Measurements from ENCODE around the gene PLXNC1.

The PLXNC1 gene

DNA sequence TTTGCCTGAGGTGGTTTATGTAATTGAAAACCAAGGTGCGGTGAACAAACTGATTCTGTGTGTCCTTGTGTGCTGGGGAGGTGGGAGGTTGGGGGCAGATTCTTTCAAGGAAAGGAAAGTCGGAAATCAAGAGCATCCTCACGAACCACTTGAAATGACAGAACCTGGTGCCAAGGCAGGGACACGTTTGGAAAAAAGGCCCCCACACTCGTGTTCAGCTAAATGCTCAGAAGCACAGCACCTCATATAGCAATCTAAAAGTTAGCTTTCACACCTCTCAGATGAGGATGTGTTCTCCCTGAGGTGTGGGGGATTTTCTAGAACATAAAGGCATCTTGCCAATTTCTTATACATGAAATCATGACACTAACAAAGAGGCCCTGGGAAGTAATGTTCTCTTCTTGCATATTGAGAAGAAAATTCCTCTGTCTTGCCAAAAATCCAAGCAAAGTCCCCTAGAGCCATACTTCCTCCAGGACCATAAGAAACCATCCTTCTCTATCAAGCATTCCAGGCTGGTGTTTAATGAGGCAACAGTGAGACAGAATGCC, 119.6 kb downstream of the PLXNC1 start:
- no peak for DNase-seq

DNA sequence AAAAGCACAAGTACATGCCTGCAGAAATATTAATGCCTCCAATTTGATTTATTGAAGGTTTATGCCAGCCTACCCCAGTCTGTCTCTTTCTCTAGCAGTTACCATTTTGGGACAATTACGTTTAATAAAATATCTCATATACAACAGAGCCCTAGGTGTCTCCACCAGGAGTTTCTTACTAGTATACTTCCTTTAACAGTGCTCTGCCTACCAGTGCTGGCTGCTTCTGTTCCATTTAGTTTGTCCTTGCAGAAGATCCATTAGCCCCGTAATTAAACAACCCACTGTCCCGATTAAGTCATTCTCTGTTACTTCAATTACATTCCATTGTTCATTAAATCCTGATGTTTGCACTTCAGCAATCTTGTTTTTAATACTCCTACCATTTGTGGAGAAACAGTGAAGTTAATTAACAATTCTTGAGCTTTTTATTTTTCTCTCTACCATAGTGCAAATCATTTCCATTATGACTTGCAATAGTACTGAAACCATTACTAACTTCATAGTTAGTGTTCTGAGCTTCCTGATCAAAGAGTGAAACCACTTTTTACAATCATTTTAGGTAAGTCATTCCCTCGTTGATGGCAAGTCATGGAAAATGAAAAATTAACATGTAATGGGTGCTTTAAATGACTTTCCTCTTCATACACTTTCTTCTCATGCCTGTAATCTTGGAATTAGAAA, 121.1 kb downstream of the PLXNC1 start:
- no peak for DNase-seq

GRCh38 chr12:94271351-94271750, 123.0 kb downstream of the PLXNC1 start:
- no peak for DNase-seq

DNA sequence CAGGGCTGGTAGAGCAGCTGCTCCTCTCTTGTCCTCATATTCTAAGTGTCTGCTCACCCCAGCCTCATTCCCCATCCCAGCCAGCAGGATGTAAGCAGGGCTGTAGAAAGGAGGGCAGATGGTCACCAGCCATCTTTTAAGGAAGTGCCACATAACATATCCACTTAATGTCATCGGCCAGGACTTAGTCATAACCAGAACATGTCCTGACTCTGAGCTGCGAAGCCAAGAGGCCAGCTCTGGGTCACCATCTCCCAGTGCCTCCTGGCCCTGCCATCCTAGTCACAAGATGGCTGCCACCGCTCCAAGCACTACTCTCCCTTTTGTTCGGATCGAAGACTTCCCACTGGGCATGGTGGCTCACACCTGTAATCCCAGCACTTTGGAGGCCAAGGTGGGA, 123.9 kb downstream of the PLXNC1 start:
- no peak for DNase-seq

DNA sequence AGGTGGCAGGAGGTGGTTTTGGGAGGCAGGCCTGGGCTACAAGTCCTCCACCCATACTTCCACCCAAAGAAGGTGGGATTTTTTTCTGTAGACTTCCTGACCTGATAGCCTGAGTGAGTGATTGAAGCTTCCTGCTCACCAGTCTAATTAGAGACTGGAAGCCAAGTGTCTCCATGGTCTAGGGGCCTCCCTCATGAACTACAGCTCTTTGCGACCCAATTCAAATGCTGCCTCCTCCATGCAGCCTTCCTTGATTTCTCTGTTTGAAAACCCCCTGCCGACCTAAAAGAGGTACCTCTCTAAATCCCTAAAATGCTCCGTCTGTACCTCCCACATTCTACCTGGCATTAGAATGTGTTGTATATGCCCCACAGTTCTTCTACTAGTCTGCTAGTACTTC, 124.9 kb downstream of the PLXNC1 start:
- no peak for DNase-seq

DNA sequence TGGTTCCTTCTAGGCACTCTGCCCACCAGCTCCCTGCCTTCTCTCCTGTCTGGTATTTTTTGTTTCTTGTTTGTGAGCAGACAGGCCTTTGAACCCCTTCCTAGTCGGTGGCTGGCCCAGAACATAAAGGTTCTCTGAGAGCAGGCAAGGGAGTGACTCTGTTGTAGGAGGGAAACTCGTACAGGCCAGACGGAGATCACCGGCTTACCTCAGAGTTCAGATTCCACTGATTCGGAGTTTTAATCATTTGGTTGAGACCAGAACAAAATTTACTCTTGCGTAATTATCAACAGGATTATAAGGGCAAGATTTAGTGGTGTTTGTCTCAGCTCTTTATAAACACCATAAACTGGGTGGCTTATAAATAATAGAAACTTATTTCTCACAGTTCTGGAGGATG, 128.3 kb downstream of the PLXNC1 start:
- DNase-seq = no peak

DNA sequence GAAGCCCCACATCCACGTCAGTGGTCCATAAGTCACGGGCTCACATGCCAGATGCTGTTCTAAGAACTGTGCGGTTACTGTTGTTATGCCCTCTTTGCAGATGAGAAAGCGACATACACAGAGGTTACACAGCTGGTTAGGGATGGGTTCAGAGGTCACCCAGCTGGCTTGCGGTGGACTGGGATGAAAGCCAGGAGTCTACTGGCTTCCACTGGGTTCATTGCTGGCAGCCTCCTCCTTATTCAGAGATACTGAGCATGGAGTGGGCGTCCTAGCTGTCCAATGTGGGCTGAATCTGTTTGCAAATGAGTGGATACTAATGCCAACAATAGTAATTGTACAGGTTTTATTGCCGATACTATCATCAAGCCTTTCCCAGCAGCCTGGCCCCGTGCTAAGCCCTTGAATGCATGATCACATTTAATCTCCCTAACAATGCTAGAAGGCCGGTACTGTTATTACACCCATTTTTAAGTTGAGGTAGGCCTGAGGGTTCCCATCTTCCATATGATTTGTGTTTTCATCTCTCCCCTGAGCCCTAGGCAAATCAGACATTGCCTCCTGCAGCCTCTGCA, 129.1 kb downstream of the PLXNC1 start:
- no peak for DNase-seq

- no peak for DNase-seq
Observed at GRCh38 chr12:94280063-94280462, 131.7 kb downstream of the PLXNC1 start.

GRCh38 chr12:94282675-94283074, 134.3 kb downstream of the PLXNC1 start:
- no peak for DNase-seq

GRCh38 chr12:94284046-94284445, 135.7 kb downstream of the PLXNC1 start:
- DNase-seq = no peak

- no peak for DNase-seq
Observed at GRCh38 chr12:94284859-94285258, 136.5 kb downstream of the PLXNC1 start.

DNA sequence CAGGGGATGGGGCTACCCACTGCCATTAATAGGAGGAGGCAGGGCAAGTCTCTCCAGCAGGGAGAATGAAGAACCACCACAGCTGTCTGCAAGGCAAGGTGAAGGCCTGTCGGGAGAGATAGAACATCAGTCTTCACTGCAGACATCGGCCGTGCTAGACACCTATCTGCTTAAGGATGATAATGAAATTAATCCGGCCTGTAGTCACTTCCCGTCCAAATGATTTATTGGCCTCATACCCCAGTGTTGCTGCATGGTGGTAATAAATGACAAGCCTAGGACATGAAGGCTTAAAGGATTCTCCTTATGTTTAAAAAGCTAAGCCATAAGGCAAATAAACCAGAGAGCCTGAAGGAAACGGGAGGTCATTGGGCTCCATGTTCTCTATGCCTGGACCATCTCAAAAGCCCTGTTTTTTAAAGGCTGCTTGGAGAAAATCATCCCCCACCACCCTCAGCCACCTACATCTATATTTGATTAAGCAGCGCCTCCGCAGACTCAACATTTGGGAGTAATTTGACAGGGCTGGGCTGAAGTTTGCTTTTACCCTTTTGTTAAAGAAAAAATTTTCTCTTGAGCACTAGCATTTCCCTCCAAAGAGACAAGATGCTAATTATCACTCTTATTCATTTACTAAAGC, 137.7 kb downstream of the PLXNC1 start:
- no peak for DNase-seq

GRCh38 chr12:94286583-94287244, 138.3 kb downstream of the PLXNC1 start:
- no peak for DNase-seq

GRCh38 chr12:94287245-94287628, 138.9 kb downstream of the PLXNC1 start:
- DNase-seq = no peak

DNA sequence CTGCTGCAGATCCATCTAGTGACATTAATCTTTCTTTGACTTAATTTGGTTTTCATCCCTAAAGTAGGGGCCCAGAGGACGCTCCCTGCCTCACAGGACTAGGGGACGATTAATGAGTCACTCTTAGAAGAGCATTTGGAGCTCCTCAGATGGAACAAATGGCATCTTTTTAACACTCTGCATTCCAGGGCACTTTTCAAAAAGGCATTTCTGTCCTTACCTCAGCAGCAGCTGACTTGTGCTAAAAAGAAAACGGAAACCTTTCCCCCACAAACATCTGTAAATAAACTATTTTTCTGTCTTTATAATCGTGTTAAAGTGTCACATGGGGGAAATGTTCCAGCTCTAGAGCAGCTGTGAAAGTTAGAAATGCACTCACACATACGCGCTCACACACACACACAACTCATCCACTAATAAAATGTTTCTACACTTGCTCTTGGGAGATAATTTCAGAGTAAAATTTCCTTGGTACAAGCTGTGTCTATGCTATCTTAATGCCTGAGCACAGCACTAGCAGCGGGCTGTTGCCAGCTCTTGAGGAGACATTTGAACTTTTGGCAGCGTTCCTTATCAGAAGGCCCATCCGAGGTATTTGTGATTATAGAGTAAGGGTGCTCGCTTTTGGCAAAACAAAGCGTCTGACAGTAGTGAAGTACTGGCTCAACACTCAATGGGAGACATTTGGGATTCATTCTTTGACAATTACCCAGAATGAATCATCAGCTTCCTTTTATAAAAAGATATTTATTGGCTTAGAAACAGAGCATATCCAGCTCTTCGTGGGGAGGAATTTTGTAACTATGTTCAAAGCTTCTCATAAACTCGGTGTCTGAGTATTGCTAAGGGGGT, 141.3 kb downstream of the PLXNC1 start:
- no peak for DNase-seq

- DNase-seq = no peak
Observed at GRCh38 chr12:94290353-94290752, 142.0 kb downstream of the PLXNC1 start.

GRCh38 chr12:94297096-94297699, 148.8 kb downstream of the PLXNC1 start:
- no peak for DNase-seq

GRCh38 chr12:94297876-94298505, 149.6 kb downstream of the PLXNC1 start:
- no peak for DNase-seq

DNA sequence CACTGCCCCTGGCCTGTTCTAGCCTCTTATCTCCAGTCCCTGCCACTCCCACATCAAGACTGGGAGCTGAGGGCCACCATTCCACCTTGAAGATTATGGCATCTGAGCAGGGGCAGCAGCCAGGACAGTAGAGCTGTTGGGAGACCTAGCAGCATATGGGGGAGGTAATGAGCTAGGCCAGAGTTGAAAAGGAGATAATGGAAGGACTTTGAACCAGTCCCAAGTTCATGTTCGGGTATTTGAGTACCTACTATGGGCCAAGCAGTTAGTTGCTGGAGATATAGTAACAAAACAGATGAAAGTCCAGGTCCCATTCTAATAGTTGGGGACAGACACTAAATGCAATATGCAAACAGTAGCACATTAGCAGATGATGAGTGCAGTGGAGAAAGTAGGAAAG, 151.5 kb downstream of the PLXNC1 start:
- no peak for DNase-seq

- DNase-seq = no peak
Observed at GRCh38 chr12:94304012-94304411, 155.6 kb downstream of the PLXNC1 start.

GRCh38 chr12:94304566-94305061, 156.2 kb downstream of the PLXNC1 start:
- DNase-seq = no peak
